ENCODE results near the gene SPATA31D3.

- no peak for TF ChIP-seq CTCF (conservative IDR thresholded peaks at IDR 0.05 in 1 of 2, IDR thresholded peaks at IDR 0.05 in 1 of 2; ENCODE audit: low read depth in 1 of 2, low read length in 2 of 2)
- TF ChIP-seq EZH2 (IDR thresholded peaks at IDR 0.05; ENCODE audit: low read length, missing control alignments): no peak
Measured at GRCh38 chr9:81968026-81968425, 24.7 kb downstream of the SPATA31D3 start.
